Breast epithelium (tissue), 4 donors: Measurements from ENCODE around the gene LBX2. TPM values are rescaled to one million over a fixed set of nuclear protein-coding genes. Genes with fewer than 3 reads are reported as not detected.

Experiments
- DNase-seq, 2 donors: peaks; one replicate each; pipeline ENCODE4 v3.0.0-alpha.2; 2019; ENCODE audit warnings: low spot score in 2 of 2
- H3K27ac ChIP-seq, 2 donors: fragments of 200-600 bp; sonication (generic) in 1 of 2; one replicate each; pipeline ENCODE4 v1.5.1; 2016 to 2019; ENCODE audit warnings: mild to moderate bottlenecking in 1 of 2
- H3K27me3 ChIP-seq, 2 donors: fragments of 200-600 bp; sonication (generic) in 1 of 2; one replicate each; pipeline versions ENCODE4 v1.5.1 to v1.6.0; 2017 to 2019; ENCODE audit warnings: control low read depth in 1 of 2, mild to moderate bottlenecking in 1 of 2
- H3K36me3 ChIP-seq: fragments of 200-600 bp; one replicate; pipeline ENCODE4 v1.5.1; 2019
- H3K4me1 ChIP-seq, 2 donors: fragments of 200-600 bp; sonication (generic); one replicate each; pipeline ENCODE4 v1.5.1; 2016 to 2019; ENCODE audit warnings: control low read depth in 1 of 2
- H3K4me3 ChIP-seq, 3 donors: fragments of 200-600 bp; sonication (generic); 1 replicate in 2 of 3; 2 replicates in 1 of 3; pipeline ENCODE4 v1.5.1; 2016 to 2019; ENCODE audit warnings: mild to moderate bottlenecking in 3 of 3, moderate library complexity in 2 of 3
- H3K9me3 ChIP-seq, 2 donors: fragments of 200-600 bp; sonication (generic) in 1 of 2; one replicate each; pipeline ENCODE4 v1.5.1; 2016 to 2019; ENCODE audit warnings: control low read depth in 1 of 2
- POLR2A ChIP-seq: fragments of 450-650 bp; IDR thresholded peaks from one replicate; pipeline ENCODE4 v1.6.1; 2016; ENCODE audit warnings: antibody characterized with exemption, mild to moderate bottlenecking, moderate library complexity
- POLR2AphosphoS5 ChIP-seq, 3 donors: sonication (generic); formaldehyde crosslinking; IDR thresholded peaks; one replicate each; pipeline ENCODE4 v1.6.1; 2017; ENCODE audit warnings: antibody characterized with exemption in 3 of 3
- intact Hi-C: fragments of 100-400 bp; cut with DNase I; formaldehyde crosslinking; loops from one replicate; pipeline ENCODE4 v1.15.1; 2023; ENCODE audit warnings: low total_unique reads
- total RNA-seq, 3 donors: library from RNA; depleted of rRNA; stranded (reverse); fragments of >200 nt; gene quantifications; one replicate each; pipeline ENCODE4 v1.1.0, GENCODE V29; 2016
- TF ChIP-seq, protein P1 (sequence below), 3 donors: fragments of 450-650 bp; IDR thresholded peaks; one replicate each; pipeline ENCODE4 v1.5.1; 2016 to 2017; ENCODE audit warnings: antibody characterized with exemption in 3 of 3, mild to moderate bottlenecking in 3 of 3, moderate library complexity in 3 of 3

The LBX2 gene
- total RNA-seq, 3 donors from 2014 or later: 0.29 to 4.6 (median 1.3) TPM

DNA sequence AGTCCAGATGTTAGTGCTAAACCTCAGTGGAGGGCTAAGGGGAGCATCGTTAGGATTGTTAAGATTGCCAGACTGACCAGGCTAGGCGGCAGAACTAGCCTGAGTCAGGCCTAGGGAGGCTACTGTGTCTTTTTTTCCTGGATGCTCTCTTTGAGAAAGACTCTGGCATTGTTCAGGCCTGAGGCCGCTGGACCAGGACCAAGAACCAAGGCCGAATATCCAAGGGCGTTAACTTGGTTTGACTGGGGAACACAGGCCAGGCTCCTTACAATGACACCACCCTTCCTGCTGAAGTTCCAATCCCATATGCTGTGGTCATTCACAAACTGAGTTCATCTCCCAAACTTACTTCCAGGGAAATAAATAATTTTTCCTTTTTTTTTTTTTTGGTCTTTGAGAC lies 40.9 kb upstream of the LBX2 start:
- TF ChIP-seq, protein P1, sequence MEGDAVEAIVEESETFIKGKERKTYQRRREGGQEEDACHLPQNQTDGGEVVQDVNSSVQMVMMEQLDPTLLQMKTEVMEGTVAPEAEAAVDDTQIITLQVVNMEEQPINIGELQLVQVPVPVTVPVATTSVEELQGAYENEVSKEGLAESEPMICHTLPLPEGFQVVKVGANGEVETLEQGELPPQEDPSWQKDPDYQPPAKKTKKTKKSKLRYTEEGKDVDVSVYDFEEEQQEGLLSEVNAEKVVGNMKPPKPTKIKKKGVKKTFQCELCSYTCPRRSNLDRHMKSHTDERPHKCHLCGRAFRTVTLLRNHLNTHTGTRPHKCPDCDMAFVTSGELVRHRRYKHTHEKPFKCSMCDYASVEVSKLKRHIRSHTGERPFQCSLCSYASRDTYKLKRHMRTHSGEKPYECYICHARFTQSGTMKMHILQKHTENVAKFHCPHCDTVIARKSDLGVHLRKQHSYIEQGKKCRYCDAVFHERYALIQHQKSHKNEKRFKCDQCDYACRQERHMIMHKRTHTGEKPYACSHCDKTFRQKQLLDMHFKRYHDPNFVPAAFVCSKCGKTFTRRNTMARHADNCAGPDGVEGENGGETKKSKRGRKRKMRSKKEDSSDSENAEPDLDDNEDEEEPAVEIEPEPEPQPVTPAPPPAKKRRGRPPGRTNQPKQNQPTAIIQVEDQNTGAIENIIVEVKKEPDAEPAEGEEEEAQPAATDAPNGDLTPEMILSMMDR (IDR thresholded peaks at IDR 0.05): no peak
- no peak for TF ChIP-seq POLR2AphosphoS5 (IDR thresholded peaks at IDR 0.05)
- TF ChIP-seq POLR2A: no peak
- no peak overlapping the region for H3K4me3 ChIP-seq
- no peak for DNase-seq
- intact Hi-C loops: no loop called here
- H3K27ac ChIP-seq: no peak overlapping the region
- no peaks in the 10 kb centered on the region for H3K4me1 ChIP-seq
- H3K9me3 ChIP-seq: no peaks in the 10 kb centered on the region
- H3K36me3 ChIP-seq: no peaks in the 10 kb centered on the region
- no peaks in the 10 kb centered on the region for H3K27me3 ChIP-seq

DNA sequence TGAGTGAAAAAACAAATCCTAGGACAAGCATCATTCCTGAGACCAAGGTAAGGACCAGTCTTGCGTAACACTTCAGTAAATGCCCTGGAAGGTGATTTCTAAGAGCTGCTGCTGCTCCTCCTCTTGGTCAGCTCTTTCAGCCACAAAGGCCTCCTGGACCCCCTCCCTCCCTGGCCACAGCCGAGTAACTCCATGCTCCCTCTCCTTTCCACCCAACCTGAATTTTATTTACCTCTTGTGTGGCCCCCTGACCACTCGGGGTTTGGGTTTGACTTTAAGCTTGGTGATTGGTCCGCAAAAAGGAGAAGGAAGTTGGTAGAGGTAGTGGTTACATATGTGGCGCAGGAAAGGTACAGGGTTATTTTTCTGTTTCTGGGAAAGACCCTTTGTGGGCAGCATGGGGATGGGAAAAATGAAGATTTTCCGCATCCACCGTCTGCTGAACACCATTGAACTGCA lies 39.5 kb upstream of the LBX2 start:
- no peak overlapping the region for H3K27ac ChIP-seq
- TF ChIP-seq POLR2A: no peak
- TF ChIP-seq, protein P1 (IDR thresholded peaks at IDR 0.05): no peak
- TF ChIP-seq POLR2AphosphoS5 (IDR thresholded peaks at IDR 0.05): no peak
- no peaks in the 10 kb centered on the region for H3K27me3 ChIP-seq
- intact Hi-C loops: no loop called here
- H3K4me3 ChIP-seq: no peak overlapping the region
- no peaks in the 10 kb centered on the region for H3K36me3 ChIP-seq
- H3K4me1 ChIP-seq: no peaks in the 10 kb centered on the region
- H3K9me3 ChIP-seq: no peaks in the 10 kb centered on the region
- no peak for DNase-seq

DNA sequence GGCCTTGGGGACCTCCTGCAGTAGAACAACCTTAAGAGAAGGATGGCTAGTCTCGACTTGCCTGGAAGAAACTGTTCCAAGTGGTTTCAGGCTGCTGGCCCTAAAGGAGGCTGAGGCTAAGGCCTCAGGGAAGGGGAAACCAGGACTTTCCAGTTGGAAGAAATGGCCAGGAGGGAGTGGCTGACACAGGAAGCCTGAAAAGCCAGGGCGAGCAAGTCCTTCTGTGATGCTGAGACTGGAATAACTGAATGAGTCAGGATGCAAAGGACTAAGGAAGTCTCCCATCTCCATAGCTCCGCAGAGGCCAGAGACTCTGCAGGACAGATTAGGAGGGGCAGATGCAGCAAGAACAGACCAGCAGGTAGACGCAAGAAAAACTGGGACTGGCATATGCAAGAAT lies 37.7 kb upstream of the LBX2 start:
- no peak overlapping the region for H3K4me3 ChIP-seq
- no peak overlapping the region for H3K27ac ChIP-seq
- TF ChIP-seq POLR2A (no peak), POLR2AphosphoS5 (IDR thresholded peaks at IDR 0.05) (no peak)
- TF ChIP-seq, protein P1 (IDR thresholded peaks at IDR 0.05): no peak
- no peaks in the 10 kb centered on the region for H3K27me3 ChIP-seq
- no peaks in the 10 kb centered on the region for H3K9me3 ChIP-seq
- no peaks in the 10 kb centered on the region for H3K36me3 ChIP-seq
- intact Hi-C loops: no loop called here
- no peak for DNase-seq
- no peaks in the 10 kb centered on the region for H3K4me1 ChIP-seq

DNA sequence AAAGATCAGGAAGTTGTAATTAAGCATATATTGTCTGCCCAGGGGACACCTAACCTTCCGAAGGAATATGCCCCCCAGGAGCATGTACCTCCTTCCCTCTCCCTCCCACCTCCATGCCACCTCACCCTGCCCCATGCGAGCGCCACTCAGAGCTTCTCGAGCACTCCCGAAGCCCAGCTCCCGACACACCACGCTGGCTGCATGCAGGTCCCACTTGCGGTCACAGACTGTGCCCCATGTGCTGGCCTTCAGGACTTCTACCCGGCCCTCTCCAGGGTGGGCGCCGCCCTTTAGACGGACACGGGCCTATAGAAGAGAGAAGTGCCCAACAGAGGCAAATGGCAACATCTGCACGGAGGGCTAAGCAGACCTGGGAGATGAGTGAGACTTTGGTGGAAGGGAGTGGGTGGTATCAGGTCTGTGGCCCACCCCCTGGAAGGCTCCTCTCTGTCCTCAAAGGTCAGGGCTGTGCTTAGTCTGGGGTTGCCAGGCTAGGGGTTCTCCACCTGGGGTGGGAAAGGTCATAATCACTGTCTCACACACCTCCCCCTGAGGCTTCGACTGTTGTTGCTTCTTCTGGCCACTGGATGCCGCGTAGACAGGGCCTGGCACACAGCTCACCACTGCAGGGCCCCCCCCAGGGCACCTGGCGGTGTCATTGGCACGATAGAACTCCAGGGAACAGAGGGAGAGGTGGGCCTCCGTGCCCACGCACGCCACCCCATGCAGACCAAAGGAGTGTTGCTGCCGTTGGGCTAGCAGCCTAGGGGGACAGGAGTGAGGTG lies 37.0 kb upstream of the LBX2 start:
- no peak for DNase-seq
- Histone ChIP-seq H3K4me3 (no peak overlapping the region), H3K9me3 (no peaks in the 10 kb centered on the region), H3K27ac (no peak overlapping the region), H3K36me3 (no peaks in the 10 kb centered on the region), H3K4me1 (peaks cover 0 to 3% of the 10 kb centered on the region in 2 donors), H3K27me3 (no peaks in the 10 kb centered on the region)
- intact Hi-C loops: no loop called here
- TF ChIP-seq, protein P1 (IDR thresholded peaks at IDR 0.05): no peak
- no peak for TF ChIP-seq POLR2AphosphoS5 (IDR thresholded peaks at IDR 0.05)
- TF ChIP-seq POLR2A: no peak

DNA sequence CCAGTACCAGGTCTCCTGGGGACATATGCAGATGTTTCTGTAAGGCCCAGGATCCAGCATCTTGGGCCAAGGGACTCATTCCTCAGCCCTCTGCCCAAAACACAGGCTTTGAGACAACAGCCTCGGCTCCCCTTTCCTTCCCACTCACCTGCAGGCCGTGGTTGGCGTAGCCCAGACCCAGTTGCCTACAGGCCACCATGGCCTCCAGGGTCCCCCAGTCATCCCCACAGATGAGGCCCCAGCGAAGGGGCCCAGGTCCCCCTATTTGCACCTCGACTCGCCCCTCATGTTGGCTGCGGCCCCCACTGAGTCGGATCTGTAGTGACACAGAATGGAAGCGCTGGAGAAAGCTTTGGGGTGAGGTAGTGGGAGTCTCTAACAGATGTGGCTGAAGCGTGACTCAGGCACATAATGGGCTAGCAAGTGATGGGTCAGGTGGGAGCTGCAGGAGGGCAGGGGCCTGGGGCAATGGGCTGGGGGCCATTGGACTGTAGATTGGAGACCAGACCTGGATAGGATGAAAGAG lies 36.1 kb upstream of the LBX2 start:
- H3K36me3 ChIP-seq: no peaks in the 10 kb centered on the region
- H3K4me3 ChIP-seq: no peak overlapping the region
- peaks cover 0 to 10% of the 10 kb centered on the region in 2 donors for H3K4me1 ChIP-seq
- TF ChIP-seq, protein P1 (IDR thresholded peaks at IDR 0.05): no peak
- no peak for TF ChIP-seq POLR2A
- TF ChIP-seq POLR2AphosphoS5 (IDR thresholded peaks at IDR 0.05): no peak
- H3K27ac ChIP-seq: no peak overlapping the region
- DNase-seq: no peak
- H3K27me3 ChIP-seq: no peaks in the 10 kb centered on the region
- intact Hi-C loops: no loop called here
- no peaks in the 10 kb centered on the region for H3K9me3 ChIP-seq
